ENCODE data around the gene IKZF1.

Gene IKZF1

GRCh38 chr7:50353894-50354595, 49.5 kb downstream of the IKZF1 start:
- DNase-seq (ENCODE audit: low read depth in 3 of 3) = no peak

GRCh38 chr7:50355817-50356178, 51.3 kb downstream of the IKZF1 start:
- DNase-seq (ENCODE audit: low read depth in 3 of 3) = no peak

- no peak for DNase-seq (ENCODE audit: low read depth in 3 of 3)
Observed at GRCh38 chr7:50356212-50356944, 51.9 kb downstream of the IKZF1 start.

GRCh38 chr7:50356945-50357268, 52.4 kb downstream of the IKZF1 start:
- no peak for DNase-seq (ENCODE audit: low read depth in 3 of 3)

- DNase-seq (ENCODE audit: low read depth in 3 of 3) = no peak
Observed at GRCh38 chr7:50357426-50357825, 52.9 kb downstream of the IKZF1 start.

- no peak for DNase-seq (ENCODE audit: low read depth in 3 of 3)
Observed at GRCh38 chr7:50358041-50358705, 53.7 kb downstream of the IKZF1 start.

- no peak for DNase-seq (ENCODE audit: low read depth in 3 of 3)
Observed at GRCh38 chr7:50358779-50359178, 54.3 kb downstream of the IKZF1 start.

GRCh38 chr7:50359258-50359994, 54.9 kb downstream of the IKZF1 start:
- no peak for DNase-seq (ENCODE audit: low read depth in 3 of 3)

GRCh38 chr7:50359995-50360925, 55.7 kb downstream of the IKZF1 start:
- DNase-seq (ENCODE audit: low read depth in 3 of 3) = peak in 2 of 3 donors; percentile 64 to 85

GRCh38 chr7:50362142-50362541, 57.6 kb downstream of the IKZF1 start:
- no peak for DNase-seq (ENCODE audit: low read depth in 3 of 3)

GRCh38 chr7:50362712-50363282, 58.3 kb downstream of the IKZF1 start:
- DNase-seq (ENCODE audit: low read depth in 3 of 3) = no peak

GRCh38 chr7:50363327-50364060, 59.0 kb downstream of the IKZF1 start:
- DNase-seq (ENCODE audit: low read depth in 3 of 3) = no peak

- no peak for DNase-seq (ENCODE audit: low read depth in 3 of 3)
Observed at GRCh38 chr7:50364645-50365044, 60.1 kb downstream of the IKZF1 start.

- DNase-seq (ENCODE audit: low read depth in 3 of 3) = no peak
Observed at GRCh38 chr7:50366311-50366710, 61.8 kb downstream of the IKZF1 start.

GRCh38 chr7:50367100-50367499, 62.6 kb downstream of the IKZF1 start:
- DNase-seq (ENCODE audit: low read depth in 3 of 3) = no peak

GRCh38 chr7:50367570-50367969, 63.1 kb downstream of the IKZF1 start:
- no peak for DNase-seq (ENCODE audit: low read depth in 3 of 3)

GRCh38 chr7:50368366-50368765, 63.9 kb downstream of the IKZF1 start:
- no peak for DNase-seq (ENCODE audit: low read depth in 3 of 3)

- DNase-seq (ENCODE audit: low read depth in 3 of 3) = no peak
Observed at GRCh38 chr7:50369143-50370026, 64.9 kb downstream of the IKZF1 start.

- DNase-seq (ENCODE audit: low read depth in 3 of 3) = no peak
Observed at GRCh38 chr7:50370884-50371283, 66.4 kb downstream of the IKZF1 start.
